ENCODE measurements around the gene CNKSR1.

DNA sequence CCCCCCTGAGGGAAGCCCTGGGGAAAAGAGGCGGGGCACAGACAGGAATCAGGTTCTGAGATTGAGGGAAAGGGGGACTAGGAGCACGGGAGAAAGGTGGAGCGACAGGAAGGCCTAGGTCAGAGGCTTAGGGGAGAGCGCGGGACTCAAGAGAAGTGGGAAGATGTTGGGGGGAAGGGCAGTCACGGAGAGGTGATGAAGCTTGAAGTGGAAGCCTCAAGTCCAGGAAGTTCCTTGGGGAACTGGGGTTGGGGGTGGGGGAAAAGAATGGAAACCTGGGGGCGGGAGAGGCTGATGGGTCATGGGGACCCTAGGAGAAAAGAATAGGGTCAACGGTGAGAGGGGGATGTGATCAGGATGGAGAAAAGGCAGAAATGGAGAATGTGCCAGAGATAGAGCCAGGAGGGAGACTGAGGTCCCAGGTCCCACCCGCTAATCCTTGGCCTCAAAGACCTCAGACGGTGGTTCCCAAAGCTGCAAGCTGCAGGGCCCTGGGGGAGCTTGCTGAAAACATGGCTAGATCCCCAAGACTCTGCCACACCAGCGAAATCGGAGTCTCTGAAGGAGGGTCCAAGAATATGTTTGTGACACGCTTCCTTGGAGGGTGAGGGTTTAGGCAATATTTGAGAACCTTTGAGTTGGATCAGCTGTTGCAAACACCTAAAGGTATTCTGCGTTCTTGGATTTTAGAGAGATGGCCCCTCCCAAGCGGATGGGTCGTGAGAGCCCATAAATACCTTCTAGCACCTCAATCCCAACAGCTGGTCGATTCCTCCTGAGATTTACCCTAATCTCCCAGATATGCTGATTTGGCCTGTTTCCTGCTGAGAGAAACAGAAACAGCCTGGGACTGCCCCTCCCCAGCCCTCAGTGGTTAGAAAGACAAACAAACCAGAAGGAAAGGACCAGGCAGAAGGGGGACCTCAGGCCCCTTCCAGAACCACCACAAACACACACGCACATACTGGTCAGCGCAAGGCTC, 12.1 kb upstream of the CNKSR1 start:
- TF ChIP-seq USF1 (CRISPR knock-in tag; IDR thresholded peaks at IDR 0.05) (no peak), PRDM15 (CRISPR knock-in tag; IDR thresholded peaks at IDR 0.05) (no peak), MXD4 (CRISPR knock-in tag; IDR thresholded peaks at IDR 0.05; ENCODE audit: borderline replicate concordance) (no peak), MAX (CRISPR knock-in tag; IDR thresholded peaks at IDR 0.05) (no peak), CREB1 (CRISPR knock-in tag; IDR thresholded peaks at IDR 0.05) (no peak), TCF7 (CRISPR knock-in tag; IDR thresholded peaks at IDR 0.05; ENCODE audit: low read depth) (no peak)
- TF ChIP-seq, protein P1, sequence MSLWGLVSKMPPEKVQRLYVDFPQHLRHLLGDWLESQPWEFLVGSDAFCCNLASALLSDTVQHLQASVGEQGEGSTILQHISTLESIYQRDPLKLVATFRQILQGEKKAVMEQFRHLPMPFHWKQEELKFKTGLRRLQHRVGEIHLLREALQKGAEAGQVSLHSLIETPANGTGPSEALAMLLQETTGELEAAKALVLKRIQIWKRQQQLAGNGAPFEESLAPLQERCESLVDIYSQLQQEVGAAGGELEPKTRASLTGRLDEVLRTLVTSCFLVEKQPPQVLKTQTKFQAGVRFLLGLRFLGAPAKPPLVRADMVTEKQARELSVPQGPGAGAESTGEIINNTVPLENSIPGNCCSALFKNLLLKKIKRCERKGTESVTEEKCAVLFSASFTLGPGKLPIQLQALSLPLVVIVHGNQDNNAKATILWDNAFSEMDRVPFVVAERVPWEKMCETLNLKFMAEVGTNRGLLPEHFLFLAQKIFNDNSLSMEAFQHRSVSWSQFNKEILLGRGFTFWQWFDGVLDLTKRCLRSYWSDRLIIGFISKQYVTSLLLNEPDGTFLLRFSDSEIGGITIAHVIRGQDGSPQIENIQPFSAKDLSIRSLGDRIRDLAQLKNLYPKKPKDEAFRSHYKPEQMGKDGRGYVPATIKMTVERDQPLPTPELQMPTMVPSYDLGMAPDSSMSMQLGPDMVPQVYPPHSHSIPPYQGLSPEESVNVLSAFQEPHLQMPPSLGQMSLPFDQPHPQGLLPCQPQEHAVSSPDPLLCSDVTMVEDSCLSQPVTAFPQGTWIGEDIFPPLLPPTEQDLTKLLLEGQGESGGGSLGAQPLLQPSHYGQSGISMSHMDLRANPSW (CRISPR knock-in tag; conservative IDR thresholded peaks at IDR 0.05; ENCODE audit: low read depth): no peak
